Thyroid gland (tissue), 4 donors: ENCODE results near the gene OR2AG1. TPM values are rescaled to one million over a fixed set of nuclear protein-coding genes. Genes with fewer than 3 reads are reported as not detected.

Source experiments
- DNase-seq, 2 donors: peaks; one replicate each; pipeline ENCODE4 v3.0.0-alpha.2; 2019
- H3K27ac ChIP-seq, 3 donors: fragments of 200-600 bp; sonication (generic); 1 replicate in 2 of 3; 2 replicates in 1 of 3; pipeline ENCODE4 v1.5.1; 2016 to 2019; ENCODE audit warnings: mild to moderate bottlenecking in 1 of 3, moderate library complexity in 1 of 3
- H3K27me3 ChIP-seq: fragments of 200-600 bp; sonication (generic); one replicate; pipeline ENCODE4 v1.5.1; 2019
- H3K36me3 ChIP-seq, 2 donors: fragments of 200-600 bp; sonication (generic); one replicate each; pipeline ENCODE4 v1.5.1; 2016 to 2019
- H3K4me1 ChIP-seq, 2 donors: fragments of 200-600 bp; sonication (generic); one replicate each; pipeline ENCODE4 v1.5.1; 2017 to 2019
- H3K4me3 ChIP-seq, 3 donors: fragments of 200-600 bp; sonication (generic); replicated peaks in 1 of 3; 1 replicate in 2 of 3; 2 replicates in 1 of 3; pipeline ENCODE4 v1.5.1; 2016; ENCODE audit warnings: mild to moderate bottlenecking in 1 of 3
- H3K9me3 ChIP-seq: fragments of 200-600 bp; sonication (generic); one replicate; pipeline ENCODE4 v1.5.1; 2017
- CTCF ChIP-seq, 6 experiments: fragments of 200-600 bp in 3 of 6; fragments of 450-650 bp in 3 of 6; sonication (generic) in 3 of 6; IDR thresholded peaks; one replicate each; pipeline ENCODE4 v1.5.1; 2016 to 2019; ENCODE audit warnings: antibody characterized with exemption in 6 of 6, mild to moderate bottlenecking in 2 of 6, inconsistent platforms in 1 of 6, moderate library complexity in 1 of 6
- POLR2A ChIP-seq, 2 donors: fragments of 450-650 bp; IDR thresholded peaks; one replicate each; pipeline ENCODE4 v1.6.1; 2017; ENCODE audit warnings: antibody characterized with exemption in 2 of 2, mild to moderate bottlenecking in 2 of 2, moderate library complexity in 1 of 2
- WGBS, 2 donors: methylation state at CpG; one replicate each; pipeline ENCODE4 v1.1.5; 2017; 5-methylcytosine and 5-hydroxymethylcytosine counted together
- intact Hi-C: fragments of 100-400 bp; cut with DNase I; formaldehyde crosslinking; loops from one replicate; pipeline ENCODE4 v1.15.1; 2023
- total RNA-seq, 4 donors: library from RNA; depleted of rRNA; stranded (reverse); fragments of >200 nt; gene quantifications; one replicate each; pipeline ENCODE4 v1.2.3, GENCODE V29; 2016

The OR2AG1 gene
- not detected for total RNA-seq

GRCh38 chr11:6782720-6783119, at the start of gene OR2AG1:
TSS of gene OR2AG1 (plus strand) at chr11:6783020. CDS start at chr11:6785038, 2,018 bp downstream.
- Histone ChIP-seq H3K4me3 (no peak within 1 kb of the TSS), H3K27me3 (no peaks in the 10 kb centered on the region), H3K4me1 (no peaks in the 10 kb centered on the region), H3K9me3 (no peaks in the 10 kb centered on the region), H3K27ac (no peak within 1 kb of the TSS), H3K36me3 (no peaks in the 10 kb centered on the region)
- TF ChIP-seq POLR2A (IDR thresholded peaks at IDR 0.05): no peak
- TF ChIP-seq CTCF (IDR thresholded peaks at IDR 0.05): no peak
- no peak for DNase-seq
- intact Hi-C loops: no loop called here
- WGBS, 2 donors: 91 to 92% methylated on average over 2 of the region's 2 CpGs

DNA sequence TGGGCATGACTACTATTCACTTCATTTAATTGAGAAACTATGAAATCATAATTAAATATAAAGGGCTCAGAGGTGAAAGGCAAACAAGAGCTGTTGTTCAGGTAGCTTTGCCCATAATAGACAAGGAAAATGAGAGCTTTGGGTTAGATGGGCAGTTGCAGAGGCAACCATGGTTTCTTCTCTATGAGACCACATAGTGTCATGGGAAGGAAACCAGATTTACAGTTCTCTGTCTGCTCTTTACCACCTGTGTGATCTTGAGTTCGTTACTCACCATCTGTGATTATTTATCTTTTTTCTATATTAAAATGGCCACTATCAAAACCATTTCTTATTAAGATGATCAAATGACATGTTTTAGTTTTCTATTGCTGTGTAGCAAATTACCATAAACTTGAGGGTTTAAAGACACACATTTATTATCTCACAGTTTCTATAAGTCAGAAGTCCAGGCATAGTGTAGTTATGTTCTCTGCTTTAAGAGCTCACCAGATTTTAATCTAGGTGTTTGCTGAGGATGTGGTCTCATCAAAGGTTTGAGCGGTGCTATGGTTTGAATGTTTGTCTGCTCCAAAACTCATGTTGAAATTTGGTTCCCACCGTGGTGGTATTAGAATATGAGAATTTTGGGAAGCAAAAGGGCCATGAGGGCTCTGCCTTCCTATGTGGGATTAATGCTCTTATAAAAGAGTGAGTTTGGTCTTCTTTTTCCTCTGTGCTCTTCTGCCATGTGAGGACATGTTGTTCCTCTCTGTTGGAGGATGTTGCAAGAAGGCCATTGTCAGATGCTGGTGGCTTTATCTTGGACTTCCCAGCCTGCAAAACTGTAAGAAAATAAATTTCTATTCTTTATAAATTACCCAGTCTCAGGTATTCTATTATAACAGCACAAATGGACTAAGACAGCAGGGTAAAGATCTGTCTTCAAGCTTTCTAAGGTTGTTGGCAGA, 49.2 kb upstream of the OR2AG1 start:
- H3K4me1 ChIP-seq: peaks cover 0 to 3% of the 10 kb centered on the region in 2 donors
- no peak for TF ChIP-seq POLR2A (IDR thresholded peaks at IDR 0.05)
- no peak for TF ChIP-seq CTCF (IDR thresholded peaks at IDR 0.05)
- no peak for DNase-seq
- no peaks in the 10 kb centered on the region for H3K9me3 ChIP-seq
- 73 to 79% methylated on average over 3 of the region's 3 CpGs for WGBS, 2 donors
- intact Hi-C loops: no loop called here
- H3K27ac ChIP-seq: no peak overlapping the region
- H3K27me3 ChIP-seq: no peaks in the 10 kb centered on the region
- no peak overlapping the region for H3K4me3 ChIP-seq
- no peaks in the 10 kb centered on the region for H3K36me3 ChIP-seq

DNA sequence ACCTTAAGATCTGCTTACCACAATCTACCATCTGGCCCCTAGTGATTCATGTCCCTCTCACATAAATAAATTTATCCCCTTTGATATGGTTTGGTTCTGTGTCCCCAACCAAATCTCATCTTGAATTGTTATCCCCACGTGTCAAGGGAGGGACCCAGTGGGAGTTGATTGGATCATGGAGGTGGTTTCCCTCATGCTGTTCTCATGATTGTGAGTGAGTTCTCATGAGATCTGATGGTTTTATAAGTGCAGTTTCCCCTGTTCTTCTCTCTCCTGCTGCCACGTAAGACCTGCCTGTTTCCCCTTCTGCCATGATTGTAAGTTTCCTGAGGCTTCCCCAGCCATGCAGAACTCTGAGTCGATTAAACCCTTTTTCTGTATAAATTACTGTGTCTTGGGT, 48.2 kb upstream of the OR2AG1 start:
- no peaks in the 10 kb centered on the region for H3K27me3 ChIP-seq
- intact Hi-C loops: no loop called here
- H3K4me1 ChIP-seq: peaks cover 0 to 3% of the 10 kb centered on the region in 2 donors
- H3K36me3 ChIP-seq: no peaks in the 10 kb centered on the region
- no peaks in the 10 kb centered on the region for H3K9me3 ChIP-seq
- no peak for TF ChIP-seq POLR2A (IDR thresholded peaks at IDR 0.05)
- no peak for TF ChIP-seq CTCF (IDR thresholded peaks at IDR 0.05)
- no peak for DNase-seq
- no peak overlapping the region for H3K27ac ChIP-seq
- WGBS, 2 donors: 89 to 94% methylated on average over 3 of the region's 3 CpGs
- H3K4me3 ChIP-seq: no peak overlapping the region

DNA sequence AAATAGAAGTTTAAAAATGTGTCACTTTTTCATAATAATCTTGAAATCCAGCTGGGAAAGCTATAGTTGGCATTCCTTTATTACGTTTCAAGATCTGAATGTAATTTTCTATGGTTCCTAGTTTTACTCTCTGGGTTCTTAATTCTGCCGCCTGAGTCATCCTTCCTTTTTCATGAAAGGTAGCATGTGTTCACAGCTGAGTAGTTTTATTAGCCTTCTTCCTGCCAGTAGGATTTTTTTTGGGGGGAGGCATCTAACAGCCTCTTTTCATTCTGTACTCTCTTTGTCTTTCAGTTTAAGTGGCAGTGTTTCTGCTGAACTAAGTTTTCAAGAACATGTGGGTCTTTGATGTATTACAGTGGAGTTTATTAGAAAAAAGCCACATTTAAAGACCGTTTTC, 47.5 kb upstream of the OR2AG1 start:
- WGBS, 2 donors: 32 to 45% methylated on average over 3 of the region's 3 CpGs
- no peak overlapping the region for H3K27ac ChIP-seq
- no peak overlapping the region for H3K4me3 ChIP-seq
- no peaks in the 10 kb centered on the region for H3K36me3 ChIP-seq
- DNase-seq: no peak
- H3K9me3 ChIP-seq: no peaks in the 10 kb centered on the region
- H3K27me3 ChIP-seq: no peaks in the 10 kb centered on the region
- H3K4me1 ChIP-seq: peaks cover 0 to 3% of the 10 kb centered on the region in 2 donors
- TF ChIP-seq CTCF (IDR thresholded peaks at IDR 0.05) (no peak), POLR2A (IDR thresholded peaks at IDR 0.05) (no peak)
- intact Hi-C loops: no loop called here

- DNase-seq: no peak
- H3K4me1 ChIP-seq: peaks cover 0 to 3% of the 10 kb centered on the region in 2 donors
- intact Hi-C loops: no loop called here
- 62 to 65% methylated on average over 3 of the region's 3 CpGs for WGBS, 2 donors
- H3K27ac ChIP-seq: no peak overlapping the region
- no peaks in the 10 kb centered on the region for H3K27me3 ChIP-seq
- H3K4me3 ChIP-seq: no peak overlapping the region
- H3K9me3 ChIP-seq: no peaks in the 10 kb centered on the region
- TF ChIP-seq POLR2A (IDR thresholded peaks at IDR 0.05) (no peak), CTCF (IDR thresholded peaks at IDR 0.05) (no peak)
- no peaks in the 10 kb centered on the region for H3K36me3 ChIP-seq
Observed at GRCh38 chr11:6736495-6737121, 46.2 kb upstream of the OR2AG1 start.
